Left ventricle myocardium superior (tissue), 1 donor: ENCODE data around the gene KCTD1. TPM values are rescaled to one million over a fixed set of nuclear protein-coding genes. Genes with fewer than 3 reads are reported as not detected.
"Not testable (repeated sequence)": the region's sequence is repeated elsewhere in the genome, so short reads cannot be mapped to it uniquely, and the experiment has no call there.

Experiments used
- ATAC-seq: fragments of 200-7000 bp; cut with Tn5 transposase; one replicate; pipeline ENCODE4 v1.9.1; 2020; ENCODE audit warnings: mild to moderate bottlenecking, moderate library complexity
- DNase-seq: peaks from one replicate; pipeline ENCODE4 v3.0.0-alpha.2; 2020
- intact Hi-C: fragments of 100-400 bp; cut with micrococcal nuclease; formaldehyde crosslinking; loops from one replicate; pipeline ENCODE4 v1.11.0; 2022
- total RNA-seq: library from RNA; stranded (reverse); fragmentation: NEBNext Ultra II Directional; extraction: Animal tissue kit (Norgen Biotek cat#: 25700); gene quantifications from one replicate; pipeline ENCODE4 v1.2.1, GENCODE V29; 2021
- donor health status: DM: no; HTN: yes; CAD: no; lungs with severe emphysema.

KCTD1 gene
- total RNA-seq, 1 donor from 2014 or later = 17.2 TPM

GRCh38 chr18:26442126-26442525 is 106.2 kb downstream of the KCTD1 start:
- intact Hi-C loops = no loop called here
- DNase-seq = no peak
- ATAC-seq = no peak

- ATAC-seq (peak; percentile 75), DNase-seq (no peak)
- intact Hi-C loops = no loop called here
Observed at GRCh38 chr18:26440644-26441043, 107.7 kb downstream of the KCTD1 start.

- DNase-seq (no peak), ATAC-seq (no peak)
- intact Hi-C loops = no loop called here
Observed at GRCh38 chr18:26439537-26439936, 108.8 kb downstream of the KCTD1 start.

- ATAC-seq (no peak), DNase-seq (no peak)
- intact Hi-C loops = no loop called here
Observed at GRCh38 chr18:26438980-26439379, 109.4 kb downstream of the KCTD1 start.

- DNase-seq, intact Hi-C loops, ATAC-seq: not testable (repeated sequence)
Observed at GRCh38 chr18:26437634-26438033, 110.7 kb downstream of the KCTD1 start.

GRCh38 chr18:26436176-26437051 is 111.9 kb downstream of the KCTD1 start:
- DNase-seq (no peak), ATAC-seq (no peak)
- intact Hi-C loops = no loop called here

- ATAC-seq (peak; percentile 38), DNase-seq (no peak)
Observed at GRCh38 chr18:26435415-26436095, 112.8 kb downstream of the KCTD1 start.

GRCh38 chr18:26434887-26435286 is 113.5 kb downstream of the KCTD1 start:
- intact Hi-C loops = no loop called here
- DNase-seq (no peak), ATAC-seq (no peak)

More at GRCh38 chr18:26435415-26436095, 112.8 kb downstream of the KCTD1 start:
- intact Hi-C loops = no loop called here

- no peak for ATAC-seq
- intact Hi-C loops = no loop called here
- DNase-seq = no peak
Observed at GRCh38 chr18:26432651-26433424, 115.5 kb downstream of the KCTD1 start.

- ATAC-seq (peak; percentile 43), DNase-seq (no peak)
- intact Hi-C loops = no loop called here
Observed at GRCh38 chr18:26429535-26430226, 118.7 kb downstream of the KCTD1 start.

- ATAC-seq (no peak), DNase-seq (no peak)
- intact Hi-C loops = no loop called here
Observed at GRCh38 chr18:26425148-26425531, 123.2 kb downstream of the KCTD1 start.

- DNase-seq (no peak), ATAC-seq (no peak)
- intact Hi-C loops = no loop called here
Observed at GRCh38 chr18:26424428-26425147, 123.8 kb downstream of the KCTD1 start.

GRCh38 chr18:26422472-26423162 is 125.7 kb downstream of the KCTD1 start:
- intact Hi-C loops = no loop called here
- no peak for DNase-seq
- ATAC-seq = no peak

GRCh38 chr18:26421931-26422330 is 126.4 kb downstream of the KCTD1 start:
- ATAC-seq (no peak), DNase-seq (no peak)
- intact Hi-C loops = no loop called here

- DNase-seq (no peak), ATAC-seq (no peak)
- intact Hi-C loops = no loop called here
Observed at GRCh38 chr18:26421503-26421902, 126.8 kb downstream of the KCTD1 start.

GRCh38 chr18:26419746-26420145 is 128.6 kb downstream of the KCTD1 start:
- DNase-seq (no peak), ATAC-seq (no peak)
- intact Hi-C loops = loop anchor here (10.0 kb wide), 1 partner anchor 55 kb away; no protein-coding TSS in a partner anchor

GRCh38 chr18:26418225-26418624 is 130.1 kb downstream of the KCTD1 start:
- DNase-seq = no peak
- no peak for ATAC-seq
- intact Hi-C loops = loop anchor here (10.0 kb wide), 1 partner anchor 57 kb away; no protein-coding TSS in a partner anchor

- DNase-seq (no peak), ATAC-seq (no peak)
- intact Hi-C loops = loop anchor here (10.0 kb wide), 1 partner anchor 58 kb away; no protein-coding TSS in a partner anchor
Observed at GRCh38 chr18:26417190-26417589, 131.2 kb downstream of the KCTD1 start.
